Activated CD8-positive, alpha-beta memory T cell treated with anti-CD3 and anti-CD28 coated beads for 36 hours (primary cell): ENCODE measurements around the gene TIPRL. TPM values are rescaled to one million over a fixed set of nuclear protein-coding genes. Genes with fewer than 3 reads are reported as not detected.
"Not testable (repeated sequence)": the region's sequence is repeated elsewhere in the genome, so short reads cannot be mapped to it uniquely, and the experiment has no call there.

Experiments used
- CTCF ChIA-PET: fragments of 350-600 bp; sonication (Branson Sonifier 250); formaldehyde crosslinking; loops from one replicate; lab custom pipeline; 2021; ENCODE audit warnings: antibody characterized with exemption; lab: Charles Lee
- POLR2A ChIA-PET: fragments of 350-600 bp; sonication (Branson Sonifier 250); formaldehyde crosslinking; loops from one replicate; lab custom pipeline; 2021; ENCODE audit warnings: antibody characterized with exemption; lab: Charles Lee
- total RNA-seq, 2 experiments: library from RNA; stranded (reverse); gene quantifications; one replicate each; pipeline ENCODE4 v1.2.3, GENCODE V29; 2021

Gene TIPRL
- total RNA-seq, 2 experiments from 2014 or later, result 40.4 to 43.4 TPM

GRCh38 chr1:168151935-168152334, 26.8 kb upstream of the TIPRL start:
- ChIA-PET POLR2A (no interaction called here), CTCF (no interaction called here)

- CTCF ChIA-PET, POLR2A ChIA-PET: not testable (repeated sequence)
These were observed 24.1 kb upstream of the TIPRL start for GRCh38 chr1:168154707-168155106.

- POLR2A ChIA-PET, result no interaction called here
- CTCF ChIA-PET, result no interaction called here
These were observed 22.9 kb upstream of the TIPRL start for GRCh38 chr1:168155910-168156309.

GRCh38 chr1:168157638-168158037, 21.1 kb upstream of the TIPRL start:
- ChIA-PET POLR2A (no interaction called here), CTCF (no interaction called here)

GRCh38 chr1:168159251-168159650, 19.5 kb upstream of the TIPRL start:
- ChIA-PET POLR2A (no interaction called here), CTCF (no interaction called here)

- POLR2A ChIA-PET, result no interaction called here
- CTCF ChIA-PET, result no interaction called here
These were observed 18.8 kb upstream of the TIPRL start for GRCh38 chr1:168159979-168160378.

- ChIA-PET CTCF (no interaction called here), POLR2A (no interaction called here)
These were observed 17.3 kb upstream of the TIPRL start for GRCh38 chr1:168161459-168161858.

GRCh38 chr1:168163670-168164069, 15.1 kb upstream of the TIPRL start:
- ChIA-PET CTCF (interaction anchor here (0.7 kb wide), 1 partner anchor 81 kb away, joined by 3 read pairs; no protein-coding TSS in a partner anchor), POLR2A (no interaction called here)

GRCh38 chr1:168164771-168165170, 14.0 kb upstream of the TIPRL start:
- ChIA-PET CTCF (no interaction called here), POLR2A (no interaction called here)

- ChIA-PET CTCF (no interaction called here), POLR2A (no interaction called here)
These were observed 11.0 kb upstream of the TIPRL start for GRCh38 chr1:168167806-168168205.

GRCh38 chr1:168170564-168171508, 7.9 kb upstream of the TIPRL start:
- CTCF ChIA-PET, result interaction anchor here (0.6 kb wide), 1 partner anchor 135 kb away, joined by 3 read pairs; no protein-coding TSS in a partner anchor
- POLR2A ChIA-PET, result no interaction called here

GRCh38 chr1:168172250-168172915, 6.4 kb upstream of the TIPRL start:
- ChIA-PET POLR2A (no interaction called here), CTCF (interaction anchor here (0.7 to 0.9 kb wide), 2 partner anchors 63 to 1836 kb away, joined by 4 read pairs; no protein-coding TSS in a partner anchor)

GRCh38 chr1:168178227-168178637, 530 bp upstream of the TIPRL start:
- POLR2A ChIA-PET, result interaction anchor here (0.8 kb wide), 1 partner anchor 48 kb away, joined by 4 read pairs; the partner anchor contains the start of gene SFT2D2
- CTCF ChIA-PET, result interaction anchor here (0.7 kb wide), 1 partner anchor 165 kb away, joined by 3 read pairs; no protein-coding TSS in a partner anchor

GRCh38 chr1:168179438-168180147, 831 bp downstream of the TIPRL start:
- ChIA-PET CTCF (no interaction called here), POLR2A (interaction anchor here (1.2 kb wide), 1 partner anchor 55 kb away, joined by 3 read pairs; no protein-coding TSS in a partner anchor)

- CTCF ChIA-PET, result no interaction called here
- POLR2A ChIA-PET, result interaction anchor here (1.2 kb wide), 1 partner anchor 55 kb away, joined by 3 read pairs; no protein-coding TSS in a partner anchor
These were observed 1.4 kb downstream of the TIPRL start for GRCh38 chr1:168180148-168180524.

- ChIA-PET CTCF (interaction anchor here (0.5 kb wide), 1 partner anchor 44 kb away, joined by 3 read pairs; no protein-coding TSS in a partner anchor), POLR2A (interaction anchor here (1.5 kb wide), 1 partner anchor 45 kb away, joined by 4 read pairs; the partner anchor contains the start of gene SFT2D2)
These were observed 2.4 kb downstream of the TIPRL start for GRCh38 chr1:168181063-168181720.

- POLR2A ChIA-PET, result no interaction called here
- CTCF ChIA-PET, result no interaction called here
These were observed 8.4 kb downstream of the TIPRL start for GRCh38 chr1:168187177-168187576.

GRCh38 chr1:168190403-168190802, 11.6 kb downstream of the TIPRL start:
- ChIA-PET CTCF (no interaction called here), POLR2A (no interaction called here)
